ENCODE data around the gene SLC25A6. TPM values are rescaled to one million over a fixed set of nuclear protein-coding genes. Genes with fewer than 3 reads are reported as not detected.

The SLC25A6 gene
- total RNA-seq, 1 experiment from 2014 or later: 553 TPM

- no peak overlapping the region for H3K27ac ChIP-seq (ENCODE audit: insufficient read length, low read depth, low read length)
- Mint-ChIP-seq H3K27ac (no peak overlapping the region; a peak in 2 of 7 replicates), H3K27me3 (ENCODE audit: low read depth) (no peaks in the 10 kb centered on the region), H3K36me3 (ENCODE audit: insufficient read depth in 1 of 3, low read depth in 3 of 3) (peaks cover 17 to 48% (median 38%) of the 10 kb centered on the region in 3 experiments; a peak in 6 of 7 replicates), H3K4me3 (no peak overlapping the region), H3K9me3 (no peaks in the 10 kb centered on the region), H3K4me1 (no peaks in the 10 kb centered on the region)
- H3K4me2 ChIP-seq (ENCODE audit: insufficient read depth, insufficient read length, low read length): no peak overlapping the region
- H3K56ac ChIP-seq (ENCODE audit: insufficient read length, low read depth, low read length): no peak overlapping the region
- no peak overlapping the region for H4K5ac ChIP-seq (ENCODE audit: insufficient read length, low read depth, low read length)
- H2BK120ac ChIP-seq (ENCODE audit: low read depth, low read length, poor library complexity, severe bottlenecking): no peak overlapping the region
- H3T11ph ChIP-seq (ENCODE audit: low read length): no peak overlapping the region
- H2BK15ac ChIP-seq (ENCODE audit: low read depth, low read length): no peak overlapping the region
- H3K4ac ChIP-seq (ENCODE audit: low read depth, low read length): no peak overlapping the region
- H2BK20ac ChIP-seq (ENCODE audit: low read depth, low read length, poor library complexity, severe bottlenecking): no peak overlapping the region
- no peak overlapping the region for H2BK5ac ChIP-seq (ENCODE audit: insufficient read length, low read length)
- no peak for DNase-seq
- H2BK12ac ChIP-seq (ENCODE audit: insufficient read length, low read depth, low read length): no peak overlapping the region
- no peaks in the 10 kb centered on the region for H3K4me1 ChIP-seq (ENCODE audit: insufficient read depth, low read length)
- H3K18ac ChIP-seq (ENCODE audit: insufficient read length, low read depth, low read length): no peak overlapping the region
- no peak for TF ChIP-seq CTCF (conservative IDR thresholded peaks at IDR 0.05)
- H3K9ac ChIP-seq (ENCODE audit: extremely low read depth, insufficient read length, low read length): no peak overlapping the region
- H2AK5ac ChIP-seq (ENCODE audit: insufficient read length, low read length): no peak overlapping the region
- no peak overlapping the region for H4K91ac ChIP-seq (ENCODE audit: insufficient read length, low read depth, low read length)
- H3K27me3 ChIP-seq (ENCODE audit: insufficient read depth, low read length): no peaks in the 10 kb centered on the region
- H2AFZ ChIP-seq (ENCODE audit: low read length): no peak overlapping the region
- H3K9me3 ChIP-seq (ENCODE audit: control insufficient read depth, low read depth, low read length): no peaks in the 10 kb centered on the region
- whole genome bisulfite sequencing (ENCODE audit: extremely low coverage, insufficient read length, low lambda C conversion rate): no CpG with 5 or more reads among the region's 31 CpGs
- H3K23ac ChIP-seq (ENCODE audit: insufficient read length, low read depth, low read length): no peak overlapping the region
- no peaks in the 10 kb centered on the region for H3K79me1 ChIP-seq (ENCODE audit: insufficient read depth, low read depth, low read length, poor library complexity, severe bottlenecking)
- no peak overlapping the region for H4K8ac ChIP-seq (replicated peaks; ENCODE audit: insufficient read length, low read depth, low read length)
- no peaks in the 10 kb centered on the region for H3K23me2 ChIP-seq (ENCODE audit: insufficient read length, low read depth, low read length, poor library complexity, severe bottlenecking)
- no peaks in the 10 kb centered on the region for H4K20me1 ChIP-seq (ENCODE audit: control insufficient read depth, insufficient read depth, insufficient read length)
- H3K79me2 ChIP-seq (ENCODE audit: insufficient read depth, low read length): no peaks in the 10 kb centered on the region
- no peak overlapping the region for H3K14ac ChIP-seq (ENCODE audit: insufficient read depth, low read length)
Measured at GRCh38 chrX:1412551-1413161, 20.7 kb upstream of the SLC25A6 start.

Measured in H9 (cell line).